Measurements from ENCODE around the gene ANKMY1. TPM values are rescaled to one million over a fixed set of nuclear protein-coding genes. Genes with fewer than 3 reads are reported as not detected.

The ANKMY1 gene
- total RNA-seq, 2 donors from 2014 or later: 31.6 to 44.9 TPM

DNA sequence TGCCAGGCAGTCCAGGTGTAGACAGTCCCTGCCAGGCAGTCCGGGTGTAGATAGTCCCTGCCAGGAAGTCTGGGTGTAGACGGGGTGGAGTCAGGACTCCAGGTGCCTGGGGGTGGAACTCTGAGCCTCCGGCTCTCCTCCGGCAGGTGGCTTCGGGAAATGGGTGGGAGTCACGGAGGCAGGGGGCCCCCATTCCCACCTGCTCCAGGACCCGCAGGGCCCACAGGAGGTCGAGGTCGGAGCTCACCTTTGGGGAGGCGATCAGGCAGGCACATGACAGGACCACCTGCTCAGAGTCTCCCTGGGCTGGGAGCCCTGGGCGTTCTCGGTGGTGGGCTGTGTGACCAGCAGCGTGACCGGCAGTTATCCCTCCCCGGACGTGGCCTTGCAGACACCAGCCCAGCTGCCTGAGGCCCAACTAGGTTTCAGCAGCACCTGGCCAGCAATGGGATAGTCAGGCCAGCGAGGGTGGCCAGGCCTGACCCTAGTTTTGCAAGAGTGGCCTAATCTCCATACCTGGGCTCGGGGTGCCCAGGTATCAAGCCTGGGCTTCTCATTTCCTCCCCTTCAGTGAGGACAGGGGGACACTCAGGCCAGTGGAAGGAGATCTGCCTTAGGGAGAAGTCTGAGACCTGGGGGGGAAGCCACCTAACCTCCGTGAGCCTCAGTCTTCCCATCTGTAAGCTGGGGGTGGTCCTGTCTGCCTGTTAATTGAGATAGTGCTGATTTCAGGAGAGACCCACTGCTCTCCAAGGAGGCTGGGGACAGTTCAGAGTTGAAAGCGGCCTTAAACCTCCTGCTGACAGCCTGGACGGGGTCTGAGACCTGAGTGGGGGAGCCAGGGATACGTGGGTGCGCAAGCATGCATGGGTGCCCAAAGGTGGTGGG lies 109.2 kb downstream of the ANKMY1 start:
- no peak for DNase-seq
- no peaks in the 10 kb centered on the region for H3K4me1 Mint-ChIP-seq (ENCODE audit: low read depth)
- H3K27me3 Mint-ChIP-seq (ENCODE audit: low read depth): peaks cover 25% of the 10 kb centered on the region

DNA sequence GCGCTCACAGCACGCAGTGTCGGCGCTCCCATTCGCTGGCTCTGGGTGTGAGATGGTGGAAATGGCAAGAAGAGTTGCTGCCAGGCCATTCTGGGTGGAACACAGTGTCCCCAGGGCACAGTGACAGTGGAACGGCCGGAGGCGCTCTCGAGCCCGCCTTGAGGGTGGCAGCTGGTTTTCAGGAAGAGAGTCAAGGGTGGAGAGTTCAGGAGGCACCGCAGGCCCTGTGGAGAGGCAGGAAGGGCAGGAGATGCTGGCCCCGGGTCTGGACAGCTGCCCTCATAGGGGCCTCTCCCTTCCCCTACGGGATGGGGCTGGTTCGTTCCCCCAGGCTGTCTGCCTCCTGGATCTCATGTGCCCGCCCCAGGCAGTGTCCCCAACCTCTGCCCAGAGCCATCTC lies 109.9 kb downstream of the ANKMY1 start:
- Mint-ChIP-seq H3K4me1 (ENCODE audit: low read depth) (no peaks in the 10 kb centered on the region), H3K9me3 (no peaks in the 10 kb centered on the region), H3K36me3 (ENCODE audit: insufficient read depth in 2 of 2) (no peaks in the 10 kb centered on the region), H3K27ac (no peak overlapping the region), H3K27me3 (ENCODE audit: low read depth) (peaks cover 25% of the 10 kb centered on the region), H3K4me3 (no peak overlapping the region)
- DNase-seq: no peak
- ATAC-seq (replicated peaks in 1 of 2): no peak

More for the DNA sequence above, 109.2 kb downstream of the ANKMY1 start:
- Mint-ChIP-seq H3K36me3 (ENCODE audit: insufficient read depth in 2 of 2) (no peaks in the 10 kb centered on the region), H3K4me3 (no peak overlapping the region), H3K27ac (no peak overlapping the region), H3K9me3 (no peaks in the 10 kb centered on the region)
- no peak for ATAC-seq (replicated peaks in 1 of 2)

DNA sequence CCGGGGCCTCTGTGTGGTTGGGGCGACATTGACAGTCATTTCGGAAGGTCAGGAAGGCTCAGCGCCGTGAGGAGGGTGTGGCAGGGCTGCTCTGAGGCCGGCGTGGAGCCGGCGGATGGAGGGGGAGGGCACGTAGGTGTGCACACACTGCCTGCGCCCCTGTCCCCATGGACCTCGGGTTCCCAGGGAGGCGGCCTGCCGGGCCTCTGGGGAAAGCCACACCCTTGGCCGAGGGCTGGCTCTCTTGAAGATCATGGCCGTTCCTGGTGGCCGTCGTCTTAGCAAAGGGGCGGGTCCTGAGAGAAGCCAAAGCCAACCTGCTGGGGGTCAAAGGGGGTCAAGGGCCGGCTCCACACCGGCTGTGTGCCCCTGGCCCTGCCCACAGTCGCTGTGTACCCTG lies 110.5 kb downstream of the ANKMY1 start:
- H3K27me3 Mint-ChIP-seq (ENCODE audit: low read depth): peaks cover 25% of the 10 kb centered on the region
- no peaks in the 10 kb centered on the region for H3K36me3 Mint-ChIP-seq (ENCODE audit: insufficient read depth in 2 of 2)
- H3K4me1 Mint-ChIP-seq (ENCODE audit: low read depth): no peaks in the 10 kb centered on the region
- H3K4me3 Mint-ChIP-seq: no peak overlapping the region
- DNase-seq (no peak), ATAC-seq (replicated peaks in 1 of 2) (no peak)
- no peaks in the 10 kb centered on the region for H3K9me3 Mint-ChIP-seq
- H3K27ac Mint-ChIP-seq: no peak overlapping the region

DNA sequence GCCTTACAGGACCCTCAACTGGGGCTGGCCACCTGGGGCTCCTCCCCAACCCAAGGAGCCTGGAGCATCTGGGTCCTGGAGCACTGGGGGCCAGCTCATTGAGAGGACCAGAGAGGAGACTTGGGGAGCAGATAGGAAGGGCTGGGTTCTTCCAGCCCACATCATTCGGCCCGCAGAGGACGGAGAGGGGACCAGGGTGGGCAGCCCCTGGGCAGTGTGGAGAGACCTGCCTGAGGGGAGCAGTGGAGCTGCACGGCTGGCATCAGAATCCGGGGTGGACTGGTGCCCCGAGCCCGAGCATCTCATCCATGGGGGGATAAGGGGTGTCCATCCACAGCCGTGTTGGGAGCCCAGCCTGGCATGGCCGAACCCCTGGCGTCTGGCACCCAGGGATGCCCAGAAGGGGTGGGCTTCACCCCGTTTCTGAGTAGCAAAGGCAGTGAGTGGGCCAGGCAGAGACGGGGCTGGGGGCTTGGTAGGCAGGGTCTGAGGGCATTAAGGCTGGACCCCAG lies 111.1 kb downstream of the ANKMY1 start:
- ATAC-seq (replicated peaks in 1 of 2): no peak
- Mint-ChIP-seq H3K4me1 (ENCODE audit: low read depth) (no peaks in the 10 kb centered on the region), H3K4me3 (no peak overlapping the region), H3K27ac (no peak overlapping the region), H3K36me3 (ENCODE audit: insufficient read depth in 2 of 2) (no peaks in the 10 kb centered on the region), H3K9me3 (no peaks in the 10 kb centered on the region), H3K27me3 (ENCODE audit: low read depth) (peaks cover 20% of the 10 kb centered on the region)
- no peak for DNase-seq

DNA sequence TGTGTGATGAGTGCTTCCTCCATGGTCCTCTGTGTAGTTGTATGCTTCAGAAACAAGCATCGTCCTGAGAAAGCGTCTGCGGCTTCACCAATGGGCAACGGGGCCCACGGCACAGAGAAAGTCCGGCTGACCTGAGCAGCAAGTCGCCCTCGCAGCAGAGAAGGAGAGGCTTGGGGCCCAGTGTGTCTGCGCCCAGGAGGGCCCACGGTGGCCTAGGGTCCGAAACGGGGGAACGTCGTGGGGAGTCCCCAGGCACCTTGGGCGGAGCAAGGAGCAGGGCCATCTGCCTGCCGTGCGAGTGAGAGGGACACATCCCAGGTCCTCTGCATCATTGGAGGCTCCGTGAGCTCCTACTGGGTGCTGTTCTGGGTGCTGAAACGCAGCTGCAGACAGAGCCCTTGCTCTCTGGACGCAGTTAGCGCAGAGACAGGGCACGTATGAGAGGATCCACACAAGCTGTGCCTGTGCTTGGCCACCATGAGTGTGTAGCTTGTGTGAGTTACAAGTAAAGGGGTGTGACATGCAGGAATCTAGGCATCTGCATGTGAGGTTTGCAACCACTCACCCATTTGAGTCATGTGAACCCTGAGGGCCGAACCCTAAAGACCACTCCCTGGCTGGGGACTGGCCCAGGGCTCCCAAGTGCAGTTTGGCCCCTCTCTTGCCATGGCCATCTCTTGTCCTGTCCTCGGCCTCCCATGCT lies 111.7 kb downstream of the ANKMY1 start:
- DNase-seq: no peak
- no peak for ATAC-seq (replicated peaks in 1 of 2)
- no peak overlapping the region for H3K27ac Mint-ChIP-seq
- H3K4me3 Mint-ChIP-seq: no peak overlapping the region
- no peaks in the 10 kb centered on the region for H3K9me3 Mint-ChIP-seq
- H3K36me3 Mint-ChIP-seq (ENCODE audit: insufficient read depth in 2 of 2): no peaks in the 10 kb centered on the region
- no peaks in the 10 kb centered on the region for H3K4me1 Mint-ChIP-seq (ENCODE audit: low read depth)
- peaks cover 18% of the 10 kb centered on the region for H3K27me3 Mint-ChIP-seq (ENCODE audit: low read depth)

DNA sequence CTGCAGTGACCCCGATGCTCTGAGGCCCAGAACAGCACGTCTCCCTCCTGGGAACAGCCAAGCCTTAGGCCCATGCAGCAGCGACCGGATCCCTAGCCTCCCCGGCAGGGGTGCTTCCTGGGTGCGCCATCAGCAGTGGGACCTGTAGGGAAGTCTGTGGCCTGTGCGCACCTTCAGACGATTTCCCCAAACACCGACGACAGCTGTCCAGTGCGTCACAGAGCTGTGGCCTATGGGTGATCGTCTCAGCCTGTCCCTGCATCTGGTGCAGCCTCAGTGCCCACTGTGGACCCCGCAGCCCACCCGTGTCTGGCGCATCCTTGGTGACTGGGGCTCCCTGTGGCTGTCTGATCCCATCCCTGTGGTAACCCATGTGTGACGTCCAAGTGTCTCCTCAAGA lies 113.3 kb downstream of the ANKMY1 start:
- DNase-seq (no peak), ATAC-seq (replicated peaks in 1 of 2) (no peak)
- peaks cover 1% of the 10 kb centered on the region for H3K27me3 Mint-ChIP-seq (ENCODE audit: low read depth)
- no peaks in the 10 kb centered on the region for H3K4me1 Mint-ChIP-seq (ENCODE audit: low read depth)
- H3K27ac Mint-ChIP-seq: no peak overlapping the region
- H3K4me3 Mint-ChIP-seq: no peak overlapping the region
- no peaks in the 10 kb centered on the region for H3K36me3 Mint-ChIP-seq (ENCODE audit: insufficient read depth in 2 of 2)
- no peaks in the 10 kb centered on the region for H3K9me3 Mint-ChIP-seq

DNA sequence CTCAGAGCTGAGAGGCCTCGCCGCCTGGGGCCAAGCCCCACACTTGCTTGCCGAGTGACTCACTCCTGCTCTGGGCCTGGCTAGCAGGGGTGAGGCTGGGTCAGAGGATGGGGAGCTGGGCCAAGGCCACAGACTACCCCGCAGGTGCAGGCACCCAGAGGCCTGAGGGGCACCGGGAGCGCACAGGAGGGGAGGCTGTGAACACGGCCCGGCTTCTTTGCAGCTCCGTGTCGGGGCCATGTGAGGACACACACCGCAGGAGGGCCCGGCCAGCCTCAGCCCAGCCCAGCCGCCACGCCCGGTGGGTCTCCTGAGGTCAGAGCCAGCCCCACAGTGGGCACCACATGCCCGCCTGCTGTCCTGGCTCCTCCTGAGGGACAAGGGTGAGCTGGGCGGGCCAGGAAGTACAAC lies 113.9 kb downstream of the ANKMY1 start:
- Mint-ChIP-seq H3K4me3 (no peak overlapping the region), H3K27me3 (ENCODE audit: low read depth) (no peaks in the 10 kb centered on the region), H3K27ac (no peak overlapping the region), H3K9me3 (no peaks in the 10 kb centered on the region), H3K4me1 (ENCODE audit: low read depth) (no peaks in the 10 kb centered on the region), H3K36me3 (ENCODE audit: insufficient read depth in 2 of 2) (no peaks in the 10 kb centered on the region)
- no peak for DNase-seq
- ATAC-seq (replicated peaks in 1 of 2): no peak

DNA sequence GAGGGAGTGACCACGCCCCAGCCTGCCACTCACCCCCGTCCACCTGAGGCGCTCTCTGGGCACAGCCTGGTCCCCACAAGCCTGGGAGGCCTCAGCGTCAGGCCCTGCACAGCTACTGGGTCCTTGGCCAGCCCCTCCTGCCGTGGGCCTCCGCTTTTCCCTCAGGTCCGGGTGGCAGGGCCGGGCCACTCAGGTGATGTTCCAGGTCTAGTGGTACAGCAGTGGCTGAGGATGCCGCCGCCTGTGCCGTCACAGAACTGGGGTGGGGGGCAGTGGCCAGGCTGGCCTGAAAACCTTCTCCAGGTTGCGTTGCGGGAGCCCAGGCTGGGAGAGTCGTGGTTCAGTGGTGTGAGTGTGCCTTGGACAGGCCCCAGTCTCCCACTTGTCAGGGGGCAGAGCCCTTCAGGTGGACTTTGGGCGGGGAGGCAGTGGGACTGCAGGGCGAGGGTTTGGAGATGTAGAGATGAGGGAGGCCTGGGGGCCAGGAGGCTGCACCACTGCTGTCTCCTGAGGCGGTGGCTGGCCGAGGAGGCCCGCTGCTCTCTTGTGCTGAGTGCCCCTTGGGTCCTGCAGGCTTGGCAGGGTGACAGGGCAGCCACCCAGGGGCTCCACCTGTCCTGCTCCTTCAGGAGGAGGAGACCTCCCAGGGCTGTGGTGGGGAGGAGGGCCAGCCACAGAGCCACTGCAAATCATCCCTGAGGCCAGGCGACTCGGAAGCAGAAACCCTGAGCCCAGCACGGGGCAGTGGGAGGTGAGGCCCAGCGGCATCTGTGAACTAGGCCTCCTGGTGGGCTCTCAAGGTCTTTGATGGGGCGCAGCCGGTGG lies 114.7 kb downstream of the ANKMY1 start:
- no peaks in the 10 kb centered on the region for H3K9me3 Mint-ChIP-seq

DNA sequence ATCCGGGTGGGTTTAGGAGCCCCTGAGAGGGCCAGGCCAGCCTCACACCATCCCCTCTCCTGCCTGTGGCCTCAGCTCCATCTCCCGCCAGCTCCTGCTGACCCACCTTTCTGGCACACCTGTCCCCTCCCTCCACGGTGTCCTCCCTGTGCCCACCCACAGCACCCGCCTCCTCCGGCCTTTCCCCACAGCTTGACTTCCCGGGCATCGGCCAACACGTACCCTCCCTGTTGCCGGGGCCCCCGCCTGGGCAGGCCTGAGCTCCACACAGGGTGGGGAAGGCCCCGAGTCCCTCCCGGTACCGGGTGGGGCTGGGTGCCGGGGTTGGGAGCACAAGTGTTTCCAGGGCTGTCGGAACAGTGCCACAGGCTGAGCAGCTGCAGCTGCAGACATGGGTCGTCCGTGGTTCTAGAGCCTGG lies 115.8 kb downstream of the ANKMY1 start:
- Mint-ChIP-seq H3K4me3 (no peak overlapping the region), H3K36me3 (ENCODE audit: insufficient read depth in 2 of 2) (no peaks in the 10 kb centered on the region), H3K9me3 (no peaks in the 10 kb centered on the region), H3K27ac (no peak overlapping the region), H3K4me1 (ENCODE audit: low read depth) (peaks cover 5% of the 10 kb centered on the region), H3K27me3 (ENCODE audit: low read depth) (peaks cover 11% of the 10 kb centered on the region)
- ATAC-seq (replicated peaks in 1 of 2) (no peak), DNase-seq (no peak)

More for the DNA sequence above, 114.7 kb downstream of the ANKMY1 start:
- H3K27ac Mint-ChIP-seq: no peak overlapping the region
- ATAC-seq (replicated peaks in 1 of 2): no peak
- no peak for DNase-seq
- no peak overlapping the region for H3K4me3 Mint-ChIP-seq
- peaks cover under 1% of the 10 kb centered on the region for H3K27me3 Mint-ChIP-seq (ENCODE audit: low read depth)
- no peaks in the 10 kb centered on the region for H3K4me1 Mint-ChIP-seq (ENCODE audit: low read depth)
- H3K36me3 Mint-ChIP-seq (ENCODE audit: insufficient read depth in 2 of 2): no peaks in the 10 kb centered on the region

DNA sequence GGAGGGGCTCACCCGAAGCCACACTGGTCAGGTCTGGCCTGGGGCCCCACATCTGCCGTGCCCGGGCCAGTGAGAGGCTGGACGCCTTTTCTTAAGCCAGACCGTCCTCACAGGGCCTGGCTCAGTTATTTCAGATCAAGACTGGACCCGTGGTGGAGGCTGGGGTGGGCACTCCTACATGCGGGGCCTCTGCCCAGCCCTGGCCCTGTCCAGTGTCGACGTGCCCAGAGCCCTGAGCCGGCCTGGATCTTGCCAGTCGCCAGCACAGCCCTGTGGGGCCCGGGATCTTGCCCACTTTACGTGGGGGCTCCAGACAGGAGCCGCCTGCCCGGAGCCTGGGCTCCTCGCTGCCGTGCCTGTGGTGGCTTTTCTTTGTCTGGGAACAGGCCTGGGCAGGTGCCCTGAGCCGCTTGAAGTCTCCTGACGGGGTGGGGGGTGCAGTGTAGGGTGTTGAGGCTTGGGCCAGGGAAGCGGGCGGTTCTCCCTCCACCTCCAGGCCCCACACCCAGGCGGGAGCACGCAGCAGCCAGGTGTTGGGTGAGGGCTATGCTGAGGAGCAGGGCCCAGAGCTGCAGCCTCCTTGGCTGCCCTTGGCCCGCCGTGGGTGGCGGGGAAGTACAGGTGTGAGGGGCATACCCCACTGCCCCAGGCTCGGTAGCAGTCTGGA lies 116.3 kb downstream of the ANKMY1 start:
- H3K4me1 Mint-ChIP-seq (ENCODE audit: low read depth): peaks cover 5% of the 10 kb centered on the region
- DNase-seq (no peak), ATAC-seq (replicated peaks in 1 of 2) (no peak)
- H3K36me3 Mint-ChIP-seq (ENCODE audit: insufficient read depth in 2 of 2): no peaks in the 10 kb centered on the region
- H3K4me3 Mint-ChIP-seq: no peak overlapping the region
- H3K27ac Mint-ChIP-seq: no peak overlapping the region
- no peaks in the 10 kb centered on the region for H3K9me3 Mint-ChIP-seq
- H3K27me3 Mint-ChIP-seq (ENCODE audit: low read depth): peaks cover 11% of the 10 kb centered on the region

DNA sequence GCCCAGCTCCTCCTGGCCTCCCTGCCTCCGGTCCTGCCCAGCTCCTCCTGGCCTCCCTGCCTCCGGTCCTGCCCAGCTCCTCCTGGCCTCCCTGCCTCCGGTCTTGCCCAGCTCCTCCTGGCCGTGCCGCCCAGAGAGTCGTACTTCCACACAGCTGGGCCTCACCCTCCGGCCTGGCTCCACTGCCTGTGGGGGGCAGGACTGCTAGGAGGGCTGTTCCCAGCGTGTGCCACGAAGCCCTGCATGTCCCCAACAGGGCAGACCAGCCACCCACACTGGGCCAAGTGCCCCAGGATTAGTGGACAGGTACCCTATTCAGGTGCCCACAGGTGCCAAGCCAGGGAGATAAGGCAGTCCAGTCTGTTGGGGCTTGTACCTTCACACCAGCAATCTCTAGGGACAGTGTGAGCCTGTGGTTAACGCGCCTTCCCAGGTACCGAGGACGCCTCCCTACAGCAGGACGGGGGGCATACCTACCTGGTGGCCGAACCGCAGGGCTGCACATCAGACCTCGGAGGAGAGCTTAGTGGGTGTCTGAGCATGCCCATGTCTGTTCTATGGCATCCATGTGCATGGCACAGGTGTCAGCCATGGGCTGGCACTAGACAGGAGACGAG lies 117.0 kb downstream of the ANKMY1 start:
- Mint-ChIP-seq H3K27me3 (ENCODE audit: low read depth) (peaks cover 11% of the 10 kb centered on the region), H3K9me3 (no peaks in the 10 kb centered on the region), H3K4me3 (no peak overlapping the region), H3K36me3 (ENCODE audit: insufficient read depth in 2 of 2) (no peaks in the 10 kb centered on the region), H3K27ac (no peak overlapping the region), H3K4me1 (ENCODE audit: low read depth) (peaks cover 5% of the 10 kb centered on the region)
- DNase-seq (no peak), ATAC-seq (replicated peaks in 1 of 2) (no peak)

DNA sequence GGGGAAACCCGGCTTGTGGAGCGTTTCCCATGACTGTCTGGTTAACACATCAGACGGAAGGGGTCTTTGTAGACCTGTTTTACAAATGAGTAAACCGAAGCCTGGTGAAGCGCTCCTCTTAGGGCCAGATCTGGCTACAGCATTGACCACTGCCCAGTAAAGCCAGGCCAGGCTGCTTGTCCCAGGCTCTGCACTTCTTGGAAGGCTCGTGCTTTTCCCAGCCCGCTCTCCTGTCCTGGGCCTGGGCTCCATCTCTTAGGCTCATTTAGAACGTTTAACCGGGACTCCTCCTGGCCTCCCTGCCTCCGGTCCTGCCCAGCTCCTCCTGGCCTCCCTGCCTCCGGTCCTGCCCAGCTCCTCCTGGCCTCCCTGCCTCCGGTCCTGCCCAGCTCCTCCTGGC lies 117.5 kb downstream of the ANKMY1 start:
- Mint-ChIP-seq H3K4me3 (no peak overlapping the region), H3K9me3 (no peaks in the 10 kb centered on the region), H3K27me3 (ENCODE audit: low read depth) (peaks cover 11% of the 10 kb centered on the region), H3K4me1 (ENCODE audit: low read depth) (peaks cover 5% of the 10 kb centered on the region), H3K27ac (no peak overlapping the region), H3K36me3 (ENCODE audit: insufficient read depth in 2 of 2) (no peaks in the 10 kb centered on the region)
- no peak for DNase-seq
- no peak for ATAC-seq (replicated peaks in 1 of 2)
